GM12864 (cell line): Measurements from ENCODE around the gene NR2F2.

ENCODE experiments used
- DNase-seq: peaks from one replicate; pipeline ENCODE4 v3.0.0-alpha.2; 2011; ENCODE audit warnings: low read depth
- H3K4me3 ChIP-seq: 2 replicates; pipeline ENCODE4 v1.5.1; 2011; ENCODE audit warnings: mild to moderate bottlenecking, low read depth, low read length, control low read depth
- CTCF ChIP-seq: IDR thresholded peaks from 2 replicates; pipeline ENCODE4 v1.5.1; 2011; ENCODE audit warnings: low read depth, mild to moderate bottlenecking, moderate library complexity, low read length, control low read depth, inconsistent platforms; ENCODE audit errors: missing control alignments

The NR2F2 gene

GRCh38 chr15:96348112-96349027, 17.9 kb downstream of the NR2F2 start:
- DNase-seq, result no peak
- TF ChIP-seq CTCF, result no peak
- no peak overlapping the region for H3K4me3 ChIP-seq

- no peak for TF ChIP-seq CTCF
- no peak for DNase-seq
- no peak overlapping the region for H3K4me3 ChIP-seq
These were observed 18.7 kb downstream of the NR2F2 start for GRCh38 chr15:96349034-96349856.

GRCh38 chr15:96349857-96350720, 19.6 kb downstream of the NR2F2 start:
- DNase-seq, result no peak
- no peak overlapping the region for H3K4me3 ChIP-seq
- no peak for TF ChIP-seq CTCF

- no peak for DNase-seq
- no peak overlapping the region for H3K4me3 ChIP-seq
- no peak for TF ChIP-seq CTCF
These were observed 20.6 kb downstream of the NR2F2 start for GRCh38 chr15:96350934-96351724.

- H3K4me3 ChIP-seq, result no peak overlapping the region
- no peak for DNase-seq
- no peak for TF ChIP-seq CTCF
These were observed 21.5 kb downstream of the NR2F2 start for GRCh38 chr15:96351761-96352603.
